IMR-90 (cell line): ENCODE results near the gene TMEM63C. TPM values are rescaled to one million over a fixed set of nuclear protein-coding genes. Genes with fewer than 3 reads are reported as not detected.

Experiments used
- ATAC-seq: fragments of 200-7000 bp; cut with Tn5 transposase; 2 replicates; pipeline ENCODE4 v1.9.1; 2020; ENCODE audit warnings: low read depth, mild to moderate bottlenecking, moderate library complexity
- BruUV-seq: library from RNA; stranded (reverse); fragments of 400-500 nt; replicated peaks from 2 replicates; lab custom pipeline; 2021; lab: Mats Ljungman, UMichigan
- CTCF ChIA-PET: fragments of 300-600 bp; formaldehyde crosslinking; extraction: SDS; loops from one replicate; lab custom pipeline; 2021; ENCODE audit warnings: antibody characterized with exemption; lab: Yijun Ruan, JAX
- POLR2A ChIA-PET: fragments of 300-600 bp; sonication (Branson Sonifier 250); formaldehyde crosslinking; loops from one replicate; lab custom pipeline; 2022; ENCODE audit warnings: antibody characterized with exemption; ENCODE audit not compliant: unreplicated experiment; lab: Charles Lee
- DNase-seq: peaks from one replicate; pipeline ENCODE4 v3.0.0; 2013
- H2AFZ ChIP-seq: replicated peaks from 2 replicates; pipeline ENCODE3; 2013; ENCODE audit warnings: low read length, mild to moderate bottlenecking; ENCODE audit not compliant: poor library complexity
- H2AK5ac ChIP-seq: 2 replicates; pipeline ENCODE4 v1.6.1; 2013; ENCODE audit warnings: low read depth, low read length, inconsistent platforms
- H2AK9ac ChIP-seq: replicated peaks from 2 replicates; pipeline ENCODE3; 2013; ENCODE audit warnings: mild to moderate bottlenecking, low read depth, low read length, moderate library complexity; ENCODE audit not compliant: poor library complexity
- H2BK120ac ChIP-seq: 2 replicates; pipeline ENCODE4 v1.6.1; 2013; ENCODE audit warnings: low read depth, low read length, inconsistent platforms
- H2BK15ac ChIP-seq: 3 replicates; pipeline ENCODE4 v1.6.1; 2013; ENCODE audit warnings: low read depth, low read length, inconsistent platforms
- H2BK20ac ChIP-seq: 2 replicates; pipeline ENCODE4 v1.6.1; 2013; ENCODE audit warnings: low read depth, mild to moderate bottlenecking, inconsistent platforms, low read length, moderate library complexity
- H2BK5ac ChIP-seq: 2 replicates; pipeline ENCODE4 v1.6.1; 2013; ENCODE audit warnings: mild to moderate bottlenecking, low read depth, low read length, inconsistent platforms; ENCODE audit not compliant: poor library complexity, severe bottlenecking
- H3K14ac ChIP-seq: replicated peaks from 2 replicates; pipeline ENCODE4 v1.6.1; 2013; ENCODE audit warnings: low read depth, low read length, inconsistent platforms
- H3K18ac ChIP-seq: 2 replicates; pipeline ENCODE4 v1.6.1; 2013; ENCODE audit warnings: low read depth, low read length, control low read depth
- H3K23ac ChIP-seq: 2 replicates; pipeline ENCODE4 v1.6.1; 2013; ENCODE audit warnings: low read depth, low read length, inconsistent platforms
- H3K27ac ChIP-seq: 2 replicates; pipeline ENCODE4 v1.5.1; 2013; ENCODE audit warnings: mild to moderate bottlenecking, control low read depth, low read length; ENCODE audit not compliant: insufficient read depth
- H3K27me3 ChIP-seq: 2 replicates; pipeline ENCODE4 v1.6.1; 2013; ENCODE audit warnings: low read length; ENCODE audit not compliant: control insufficient read depth, insufficient read depth
- H3K36me3 ChIP-seq: 2 replicates; pipeline ENCODE4 v1.6.1; 2013; ENCODE audit warnings: low read length, mixed read lengths; ENCODE audit not compliant: control insufficient read depth, insufficient read depth
- H3K4ac ChIP-seq: 2 replicates; pipeline ENCODE4 v1.6.1; 2013; ENCODE audit warnings: low read depth, low read length, inconsistent platforms
- H3K4me1 ChIP-seq: 2 replicates; pipeline ENCODE4 v1.6.1; 2013; ENCODE audit warnings: low read length, mixed read lengths; ENCODE audit not compliant: control insufficient read depth, insufficient read depth
- H3K4me2 ChIP-seq: 2 replicates; pipeline ENCODE4 v1.6.1; 2013; ENCODE audit warnings: low read depth, mild to moderate bottlenecking, control low read depth, low read length, moderate library complexity
- H3K4me3 ChIP-seq: 2 replicates; pipeline ENCODE4 v1.5.1; 2013; ENCODE audit warnings: low read depth, mild to moderate bottlenecking, control low read depth, low read length, moderate library complexity; ENCODE audit not compliant: insufficient read depth
- H3K56ac ChIP-seq: 2 replicates; pipeline ENCODE4 v1.6.1; 2013; ENCODE audit warnings: low read length, inconsistent platforms; ENCODE audit not compliant: insufficient read depth; ENCODE audit errors: extremely low read depth
- H3K79me1 ChIP-seq, 2 experiments: 2 replicates each; pipeline ENCODE4 v1.6.1; 2013; ENCODE audit warnings: low read length in 2 of 2, inconsistent platforms in 1 of 2, low read depth in 1 of 2
- H3K9ac ChIP-seq: 2 replicates; pipeline ENCODE4 v1.6.1; 2013; ENCODE audit warnings: low read depth, low read length, control low read depth
- H3K9me1 ChIP-seq: 2 replicates; pipeline ENCODE4 v1.6.1; 2013; ENCODE audit warnings: low read length, inconsistent platforms; ENCODE audit not compliant: insufficient read depth
- H3K9me3 ChIP-seq: 2 replicates; pipeline ENCODE4 v1.6.1; 2013; ENCODE audit warnings: low read length; ENCODE audit not compliant: control insufficient read depth, insufficient read depth
- H4K20me1 ChIP-seq: 2 replicates; pipeline ENCODE4 v1.6.1; 2013; ENCODE audit warnings: low read length, inconsistent platforms; ENCODE audit not compliant: insufficient read depth
- H4K5ac ChIP-seq: 2 replicates; pipeline ENCODE4 v1.6.1; 2013; ENCODE audit warnings: mild to moderate bottlenecking, low read depth, low read length, control low read depth
- H4K8ac ChIP-seq, 2 experiments: 2 replicates each; pipeline ENCODE4 v1.6.1; 2013; ENCODE audit warnings: low read depth in 2 of 2, low read length in 2 of 2, control low read depth in 1 of 2, inconsistent platforms in 1 of 2
- H4K91ac ChIP-seq: 2 replicates; pipeline ENCODE4 v1.6.1; 2013; ENCODE audit warnings: low read depth, low read length, inconsistent platforms; ENCODE audit not compliant: insufficient read depth
- BHLHE40 ChIP-seq: fragments of 150-350 bp; IDR thresholded peaks from 2 replicates; pipeline ENCODE4 v1.6.1; 2016; ENCODE audit warnings: mild to moderate bottlenecking, low read depth, low read length
- CHD1 ChIP-seq: IDR thresholded peaks from 2 replicates; pipeline ENCODE4 v1.6.1; 2012; ENCODE audit warnings: low read depth, low read length, improper control_type of control experiment
- CTCF ChIP-seq: conservative IDR thresholded peaks from 2 replicates; pipeline ENCODE4 v1.5.1; 2012; ENCODE audit warnings: mild to moderate bottlenecking, low read depth, low read length, improper control_type of control experiment
- FOS ChIP-seq: fragments of 150-350 bp; IDR thresholded peaks from 2 replicates; pipeline ENCODE4 v1.6.1; 2016; ENCODE audit warnings: low read depth, low read length
- MAFK ChIP-seq: IDR thresholded peaks from 2 replicates; pipeline ENCODE4 v1.6.1; 2012; ENCODE audit warnings: low read depth, low read length, improper control_type of control experiment
- MAZ ChIP-seq: IDR thresholded peaks from 2 replicates; pipeline ENCODE4 v1.6.1; 2012; ENCODE audit warnings: low read depth, mild to moderate bottlenecking, low read length, improper control_type of control experiment, moderate library complexity, borderline replicate concordance
- MXI1 ChIP-seq: IDR thresholded peaks from 2 replicates; pipeline ENCODE4 v1.6.1; 2012; ENCODE audit warnings: low read depth, mild to moderate bottlenecking, low read length, moderate library complexity, borderline replicate concordance
- POLR2A ChIP-seq: IDR thresholded peaks from 2 replicates; pipeline ENCODE4 v1.6.1; 2012; ENCODE audit warnings: mild to moderate bottlenecking, low read depth, low read length
- RAD21 ChIP-seq: IDR thresholded peaks from 2 replicates; pipeline ENCODE4 v1.6.1; 2012; ENCODE audit warnings: low read length, improper control_type of control experiment
- SMC3 ChIP-seq: fragments of 150-350 bp; IDR thresholded peaks from 2 replicates; pipeline ENCODE4 v1.6.1; 2016; ENCODE audit warnings: low read depth, mild to moderate bottlenecking, antibody characterized with exemption, low read length, moderate library complexity
- WGBS, 2 experiments: methylation state at CpG; one replicate each; pipeline versions ENCODE4 v1.1.5 to v1.1.7; 2013; ENCODE audit warnings: missing lambda C conversion rate in 2 of 2; ENCODE audit not compliant: insufficient read length in 1 of 2; ENCODE audit errors: extremely low coverage in 2 of 2; 5-methylcytosine and 5-hydroxymethylcytosine counted together
- dilution Hi-C: fragments of 300-500 bp; cut with HindIII; formaldehyde crosslinking; loops from one replicate; pipeline ENCODE4 v1.14.3; 2018; ENCODE audit warnings: low sequenced_read_pairs; ENCODE audit not compliant: unreplicated experiment
- in situ Hi-C: fragments of 300-500 bp; cut with MboI; formaldehyde crosslinking; loops from 3 replicates; pipeline ENCODE4 v1.14.3; 2019; ENCODE audit warnings: low sequenced_read_pairs, inconsistent platforms, mixed read lengths
- intact Hi-C: fragments of 100-400 bp; cut with micrococcal nuclease; formaldehyde crosslinking; loops from 2 replicates; pipeline ENCODE4 v1.10.0; 2022
- polyA plus RNA-seq, 3 experiments: library from polyadenylated mRNA; depleted of rRNA; stranded (reverse); fragments of >200 nt; gene quantifications; 2 replicates each; pipeline ENCODE4 v1.2.3, GENCODE V29; 2012; ENCODE audit warnings: low replicate concordance in 1 of 3
- total RNA-seq: library from RNA; depleted of rRNA; stranded (reverse); fragments of >200 nt; gene quantifications from 2 replicates; pipeline ENCODE4 v1.2.3, GENCODE V29; 2012
- TF ChIP-seq, protein P1 (sequence below): fragments of 150-350 bp; IDR thresholded peaks from 2 replicates; pipeline ENCODE4 v1.6.1; 2017; ENCODE audit warnings: mild to moderate bottlenecking, antibody characterized with exemption, low read length, low read depth
- TF ChIP-seq, protein P2 (sequence below): fragments of 150-350 bp; IDR thresholded peaks from 2 replicates; pipeline ENCODE4 v1.6.1; 2016; ENCODE audit warnings: low read depth, mild to moderate bottlenecking, low read length, moderate library complexity, borderline replicate concordance

The TMEM63C gene
- total and polyA plus RNA-seq, 2 of the 4 experiments (the other 2 are of a cell fraction), result under 0.01 TPM; not detected in 1

DNA sequence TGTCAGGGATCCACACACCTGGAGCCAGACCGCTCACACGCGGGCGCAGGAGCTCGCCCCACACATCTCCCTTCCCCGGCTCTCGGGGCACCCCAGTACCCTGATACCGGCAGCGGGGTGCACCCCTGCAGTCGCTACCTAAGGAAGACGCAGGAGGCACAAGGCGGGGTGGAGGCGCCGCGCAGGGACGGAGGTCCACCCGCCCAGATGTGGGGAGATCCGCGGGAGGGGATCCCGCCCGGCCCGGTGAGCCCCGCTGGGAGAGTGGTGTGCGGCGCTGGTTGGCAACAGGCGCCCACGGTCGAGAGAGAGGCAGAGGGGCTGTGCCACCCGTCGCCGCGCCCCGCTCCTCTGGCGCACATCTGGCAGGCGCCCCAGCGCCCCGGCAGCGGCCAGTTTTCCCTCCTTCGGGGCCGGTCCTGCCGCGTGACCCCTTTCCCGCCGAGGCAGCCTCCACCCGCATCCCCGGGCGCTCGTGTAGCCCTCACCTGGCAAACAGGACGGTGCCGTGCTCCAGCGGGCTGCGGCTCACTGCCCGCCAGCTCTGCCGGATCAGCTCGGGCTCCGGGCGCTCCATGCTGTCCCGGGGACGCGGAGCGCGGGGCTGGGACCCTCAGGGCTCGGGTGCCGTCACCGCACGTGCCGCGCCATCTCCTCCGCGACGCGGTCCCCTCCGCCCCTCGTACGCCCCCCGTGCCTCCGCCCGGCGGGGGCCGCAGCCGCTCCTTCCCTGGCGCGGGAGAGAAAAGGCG lies 88.9 kb downstream of the TMEM63C start:
- Histone ChIP-seq H3K4ac (no peak overlapping the region), H3K9ac (no peak overlapping the region), H4K20me1 (no peaks in the 10 kb centered on the region), H3K27me3 (peaks cover 44% of the 10 kb centered on the region), H3K23ac (no peak overlapping the region), H2BK120ac (no peak overlapping the region), H3K4me3 (no peak overlapping the region), H2AK9ac (no peak overlapping the region), H2AK5ac (no peak overlapping the region), H3K18ac (no peak overlapping the region), H2BK20ac (no peak overlapping the region), H3K4me1 (no peaks in the 10 kb centered on the region), H3K36me3 (no peaks in the 10 kb centered on the region), H4K5ac (no peak overlapping the region), H3K9me3 (peaks cover 5% of the 10 kb centered on the region), H3K27ac (no peak overlapping the region), H4K8ac (no peak overlapping the region), H3K79me1 (no peaks in the 10 kb centered on the region), H3K14ac (no peak overlapping the region), H3K9me1 (no peaks in the 10 kb centered on the region), H2AFZ (no peak overlapping the region), H3K56ac (no peak overlapping the region), H2BK15ac (no peak overlapping the region), H4K91ac (no peak overlapping the region), H3K4me2 (no peak overlapping the region), H2BK5ac (no peak overlapping the region)
- intact Hi-C loops, result no loop called here
- dilution Hi-C loops, result no loop called here
- ChIA-PET POLR2A (no interaction called here), CTCF (no interaction called here)
- TF ChIP-seq CHD1 (no peak), BHLHE40 (no peak), RAD21 (no peak), FOS (no peak), MAFK (no peak), MXI1 (no peak), CTCF (no peak), MAZ (no peak), POLR2A (no peak), SMC3 (no peak)
- TF ChIP-seq, protein P1, sequence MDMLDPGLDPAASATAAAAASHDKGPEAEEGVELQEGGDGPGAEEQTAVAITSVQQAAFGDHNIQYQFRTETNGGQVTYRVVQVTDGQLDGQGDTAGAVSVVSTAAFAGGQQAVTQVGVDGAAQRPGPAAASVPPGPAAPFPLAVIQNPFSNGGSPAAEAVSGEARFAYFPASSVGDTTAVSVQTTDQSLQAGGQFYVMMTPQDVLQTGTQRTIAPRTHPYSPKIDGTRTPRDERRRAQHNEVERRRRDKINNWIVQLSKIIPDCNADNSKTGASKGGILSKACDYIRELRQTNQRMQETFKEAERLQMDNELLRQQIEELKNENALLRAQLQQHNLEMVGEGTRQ, result no peak
- TF ChIP-seq, protein P2, sequence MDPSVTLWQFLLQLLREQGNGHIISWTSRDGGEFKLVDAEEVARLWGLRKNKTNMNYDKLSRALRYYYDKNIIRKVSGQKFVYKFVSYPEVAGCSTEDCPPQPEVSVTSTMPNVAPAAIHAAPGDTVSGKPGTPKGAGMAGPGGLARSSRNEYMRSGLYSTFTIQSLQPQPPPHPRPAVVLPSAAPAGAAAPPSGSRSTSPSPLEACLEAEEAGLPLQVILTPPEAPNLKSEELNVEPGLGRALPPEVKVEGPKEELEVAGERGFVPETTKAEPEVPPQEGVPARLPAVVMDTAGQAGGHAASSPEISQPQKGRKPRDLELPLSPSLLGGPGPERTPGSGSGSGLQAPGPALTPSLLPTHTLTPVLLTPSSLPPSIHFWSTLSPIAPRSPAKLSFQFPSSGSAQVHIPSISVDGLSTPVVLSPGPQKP, result no peak
- WGBS, 2 experiments, result 1% methylated on average over 47 of the region's 84 CpGs; no CpG with 5 or more reads in 1 of the 2 experiments
- DNase-seq (no peak), ATAC-seq (no peak)
- in situ Hi-C loops, result no loop called here
- BruUV-seq, result no TSS peak
